GM12875 (cell line): Measurements from ENCODE around the gene PSPC1.
"Not testable (repeated sequence)": the region's sequence is repeated elsewhere in the genome, so short reads cannot be mapped to it uniquely, and the experiment has no call there.

Experiments used
- H3K4me3 ChIP-seq: one replicate; pipeline ENCODE4 v1.5.1; 2011; ENCODE audit warnings: low read depth, low read length, control low read depth
- CTCF ChIP-seq: IDR thresholded peaks from 2 replicates; pipeline ENCODE4 v1.5.1; 2011; ENCODE audit warnings: low read depth, mild to moderate bottlenecking, control low read depth, inconsistent platforms, low read length, moderate library complexity, borderline replicate concordance; ENCODE audit not compliant: insufficient read depth

PSPC1 gene

GRCh38 chr13:19742643-19743042 is 40.1 kb downstream of the PSPC1 start:
- TF ChIP-seq CTCF, result no peak
- H3K4me3 ChIP-seq, result no peak overlapping the region

GRCh38 chr13:19737844-19738557 is 44.7 kb downstream of the PSPC1 start:
- TF ChIP-seq CTCF, result no peak
- no peak overlapping the region for H3K4me3 ChIP-seq

GRCh38 chr13:19726611-19727010 is 56.1 kb downstream of the PSPC1 start:
- no peak for TF ChIP-seq CTCF
- H3K4me3 ChIP-seq, result no peak overlapping the region

GRCh38 chr13:19725320-19725719 is 57.4 kb downstream of the PSPC1 start:
- TF ChIP-seq CTCF, result no peak
- H3K4me3 ChIP-seq, result no peak overlapping the region

GRCh38 chr13:19720039-19720438 is 62.7 kb downstream of the PSPC1 start:
- no peak for TF ChIP-seq CTCF
- H3K4me3 ChIP-seq, result no peak overlapping the region

- TF ChIP-seq CTCF, result no peak
- no peak overlapping the region for H3K4me3 ChIP-seq
Observed at GRCh38 chr13:19713186-19713965, 69.4 kb downstream of the PSPC1 start.

GRCh38 chr13:19709782-19710181 is 73.0 kb downstream of the PSPC1 start:
- not testable (repeated sequence) for H3K4me3 ChIP-seq

- not testable (repeated sequence) for H3K4me3 ChIP-seq
Observed at GRCh38 chr13:19709039-19709438, 73.7 kb downstream of the PSPC1 start.

GRCh38 chr13:19704256-19704655 is 78.5 kb downstream of the PSPC1 start:
- H3K4me3 ChIP-seq, result not testable (repeated sequence)

GRCh38 chr13:19701619-19702018 is 81.1 kb downstream of the PSPC1 start:
- not testable (repeated sequence) for H3K4me3 ChIP-seq

- not testable (repeated sequence) for H3K4me3 ChIP-seq
Observed at GRCh38 chr13:19700963-19701362, 81.8 kb downstream of the PSPC1 start.
